Measurements from ENCODE around the gene CXADR.
"Not testable (repeated sequence)": the region's sequence is repeated elsewhere in the genome, so short reads cannot be mapped to it uniquely, and the experiment has no call there.

CXADR gene

GRCh38 chr21:17506951-17507350, 5.9 kb upstream of the CXADR start:
- DNase-seq: no peak

- DNase-seq: no peak
Observed at GRCh38 chr21:17507591-17507990, 5.3 kb upstream of the CXADR start.

- peak; percentile 5 to 13 for DNase-seq
Observed at GRCh38 chr21:17513214-17514123, 626 bp downstream of the CXADR start.

GRCh38 chr21:17514124-17514845, 1.4 kb downstream of the CXADR start:
- DNase-seq: no peak

GRCh38 chr21:17517008-17517407, 4.2 kb downstream of the CXADR start:
- DNase-seq: not testable (repeated sequence)

GRCh38 chr21:17519208-17519738, 6.4 kb downstream of the CXADR start:
- DNase-seq: no peak

GRCh38 chr21:17519965-17520609, 7.2 kb downstream of the CXADR start:
- DNase-seq: no peak

GRCh38 chr21:17523007-17523451, 10.2 kb downstream of the CXADR start:
- DNase-seq: no peak

- not testable (repeated sequence) for DNase-seq
Observed at GRCh38 chr21:17523979-17524494, 11.2 kb downstream of the CXADR start.

GRCh38 chr21:17524635-17525034, 11.8 kb downstream of the CXADR start:
- no peak for DNase-seq

GRCh38 chr21:17526776-17527175, 13.9 kb downstream of the CXADR start:
- DNase-seq: no peak

GRCh38 chr21:17527240-17527639, 14.4 kb downstream of the CXADR start:
- no peak for DNase-seq

GRCh38 chr21:17527711-17528110, 14.9 kb downstream of the CXADR start:
- DNase-seq: no peak

GRCh38 chr21:17529648-17530047, 16.8 kb downstream of the CXADR start:
- DNase-seq: no peak

GRCh38 chr21:17532292-17532691, 19.4 kb downstream of the CXADR start:
- no peak for DNase-seq

- DNase-seq: no peak
Observed at GRCh38 chr21:17536381-17536780, 23.5 kb downstream of the CXADR start.

- DNase-seq: no peak
Observed at GRCh38 chr21:17537299-17537698, 24.5 kb downstream of the CXADR start.

GRCh38 chr21:17538576-17538975, 25.7 kb downstream of the CXADR start:
- no peak for DNase-seq

GRCh38 chr21:17539323-17539722, 26.5 kb downstream of the CXADR start:
- no peak for DNase-seq

- DNase-seq: no peak
Observed at GRCh38 chr21:17539743-17540341, 27.0 kb downstream of the CXADR start.

GRCh38 chr21:17540530-17540929, 27.7 kb downstream of the CXADR start:
- DNase-seq: no peak

- DNase-seq: no peak
Observed at GRCh38 chr21:17542371-17543011, 29.6 kb downstream of the CXADR start.

All from stimulated activated CD4-positive, alpha-beta T cell treated with anti-CD3 and anti-CD28 coated beads, Interleukin-2, amount 100 ng/mL, for 48 hours (primary cell).